HepG2 (cell line): Measurements from ENCODE around the gene WDR54. TPM values are rescaled to one million over a fixed set of nuclear protein-coding genes. Genes with fewer than 3 reads are reported as not detected.

Experiments used
- BORCS8-MEF2B ChIP-seq: sonication (generic); formaldehyde crosslinking; IDR thresholded peaks from 2 replicates; pipeline ENCODE4 v1.8.0; 2022; ENCODE audit warnings: mild to moderate bottlenecking, missing genetic modification reagents
- CAMTA2 ChIP-seq: sonication (generic); formaldehyde crosslinking; IDR thresholded peaks from 2 replicates; pipeline ENCODE4 v1.4.0; 2020; ENCODE audit warnings: mild to moderate bottlenecking, missing genetic modification reagents, borderline replicate concordance
- FOXA3 ChIP-seq: IDR thresholded peaks from 2 replicates; pipeline ENCODE4 v1.6.1; 2016; ENCODE audit warnings: missing genetic modification reagents, missing compliant biosample characterization
- HDAC6 ChIP-seq: fragments of 200-600 bp; sonication (generic); IDR thresholded peaks from 2 replicates; pipeline ENCODE4 v1.7.0; 2017; ENCODE audit warnings: mild to moderate bottlenecking, antibody characterized with exemption, low read length, low read depth
- JUN ChIP-seq: sonication (generic); formaldehyde crosslinking; IDR thresholded peaks from 2 replicates; pipeline ENCODE4 v1.4.0; 2020; ENCODE audit warnings: mild to moderate bottlenecking, missing genetic modification reagents
- KAT2B ChIP-seq: fragments of 150-350 bp; IDR thresholded peaks from 2 replicates; pipeline ENCODE4 v1.6.1; 2014; ENCODE audit warnings: low read depth, low read length, borderline replicate concordance
- KLF13 ChIP-seq: sonication (generic); formaldehyde crosslinking; IDR thresholded peaks from 2 replicates; pipeline ENCODE4 v1.4.0; 2020; ENCODE audit warnings: mild to moderate bottlenecking, missing genetic modification reagents
- RAD21 ChIP-seq: fragments of 450-650 bp; formaldehyde crosslinking; IDR thresholded peaks from 2 replicates; pipeline ENCODE4 v1.5.0; 2020; ENCODE audit warnings: mild to moderate bottlenecking
- RXRA ChIP-seq: sonication (generic); formaldehyde crosslinking; IDR thresholded peaks from 2 replicates; pipeline ENCODE4 v1.5.1; 2020; ENCODE audit warnings: missing genetic modification reagents
- SYNCRIP ChIP-seq: fragments of 200-400 bp; formaldehyde crosslinking; IDR thresholded peaks from 2 replicates; pipeline ENCODE4 v1.6.1; 2018; ENCODE audit warnings: mild to moderate bottlenecking, low read depth, low read length; ENCODE audit not compliant: insufficient read depth
- ZNF10 ChIP-seq: sonication (generic); formaldehyde crosslinking; IDR thresholded peaks from 2 replicates; pipeline ENCODE4 v1.4.0; 2020; ENCODE audit warnings: mild to moderate bottlenecking, low read depth, missing genetic modification reagents, borderline replicate concordance
- ZNF205 ChIP-seq: IDR thresholded peaks from 2 replicates; pipeline ENCODE4 v1.6.1; 2018; ENCODE audit warnings: missing biosample characterization, missing genetic modification reagents
- ZNF225 ChIP-seq: sonication (generic); formaldehyde crosslinking; IDR thresholded peaks from 2 replicates; pipeline ENCODE4 v1.4.0; 2020; ENCODE audit warnings: mild to moderate bottlenecking, missing genetic modification reagents
- ZNF326 ChIP-seq: sonication (generic); formaldehyde crosslinking; IDR thresholded peaks from 2 replicates; pipeline ENCODE4 v1.4.0; 2020; ENCODE audit warnings: missing genetic modification reagents, borderline replicate concordance
- ZNF75D ChIP-seq: sonication (generic); formaldehyde crosslinking; IDR thresholded peaks from 2 replicates; pipeline ENCODE4 v1.8.1; 2023; ENCODE audit warnings: missing genetic modification reagents, mild to moderate bottlenecking, borderline replicate concordance
- ZNF83 ChIP-seq: sonication (generic); formaldehyde crosslinking; IDR thresholded peaks from 2 replicates; pipeline ENCODE4 v1.4.0; 2020; ENCODE audit warnings: missing genetic modification reagents, mild to moderate bottlenecking, borderline replicate concordance
- polyA plus RNA-seq, 8 experiments: library from polyadenylated mRNA; depleted of rRNA in 3 of 8; stranded (reverse) in 7 of 8; unstranded in 1 of 8; fragments of >200 nt; fragmentation: Illumina TruSeq in 4 of 8; extraction: Trizol in 4 of 8; gene quantifications; 2 replicates each; pipeline versions ENCODE4 v1.2.1 to v1.2.3, GENCODE V29; 2011 to 2016; ENCODE audit warnings: low read depth in 4 of 8, missing spikeins in 1 of 8, mixed read lengths in 1 of 8; ENCODE audit not compliant: insufficient read depth in 1 of 8
- total RNA-seq, 5 experiments: library from RNA; depleted of rRNA; stranded (reverse); fragments of >200 nt; fragmentation: Illumina TruSeq; extraction: Trizol; gene quantifications; 2 replicates each; pipeline ENCODE4 v1.2.3, GENCODE V29; 2016; ENCODE audit warnings: low read depth in 1 of 5
- TF ChIP-seq, protein P1 (sequence below): sonication (generic); formaldehyde crosslinking; IDR thresholded peaks from 2 replicates; pipeline ENCODE4 v1.8.0; 2022; ENCODE audit warnings: mild to moderate bottlenecking, missing genetic modification reagents, moderate library complexity
- TF ChIP-seq, protein P2 (sequence below): sonication (generic); formaldehyde crosslinking; IDR thresholded peaks from 2 replicates; pipeline ENCODE4 v1.9.0; 2021; ENCODE audit warnings: missing genetic modification reagents, mild to moderate bottlenecking, borderline replicate concordance
- TF ChIP-seq, protein P3 (sequence below): sonication (generic); formaldehyde crosslinking; IDR thresholded peaks from 2 replicates; pipeline ENCODE4 v1.5.1; 2020; ENCODE audit warnings: missing genetic modification reagents, mild to moderate bottlenecking, borderline replicate concordance
- TF ChIP-seq, protein P4 (sequence below): sonication (generic); formaldehyde crosslinking; IDR thresholded peaks from 2 replicates; pipeline ENCODE4 v1.9.0; 2021; ENCODE audit warnings: missing genetic modification reagents, borderline replicate concordance
- TF ChIP-seq, protein P5 (sequence below): sonication (generic); formaldehyde crosslinking; IDR thresholded peaks from 2 replicates; pipeline ENCODE4 v1.4.0; 2020; ENCODE audit warnings: mild to moderate bottlenecking, missing genetic modification reagents

The WDR54 gene
- total and polyA plus RNA-seq, 2 of the 13 experiments (the other 11 are each of a cell fraction or from before 2014, with no cell fraction given) = 2.0 to 17.3 TPM

DNA sequence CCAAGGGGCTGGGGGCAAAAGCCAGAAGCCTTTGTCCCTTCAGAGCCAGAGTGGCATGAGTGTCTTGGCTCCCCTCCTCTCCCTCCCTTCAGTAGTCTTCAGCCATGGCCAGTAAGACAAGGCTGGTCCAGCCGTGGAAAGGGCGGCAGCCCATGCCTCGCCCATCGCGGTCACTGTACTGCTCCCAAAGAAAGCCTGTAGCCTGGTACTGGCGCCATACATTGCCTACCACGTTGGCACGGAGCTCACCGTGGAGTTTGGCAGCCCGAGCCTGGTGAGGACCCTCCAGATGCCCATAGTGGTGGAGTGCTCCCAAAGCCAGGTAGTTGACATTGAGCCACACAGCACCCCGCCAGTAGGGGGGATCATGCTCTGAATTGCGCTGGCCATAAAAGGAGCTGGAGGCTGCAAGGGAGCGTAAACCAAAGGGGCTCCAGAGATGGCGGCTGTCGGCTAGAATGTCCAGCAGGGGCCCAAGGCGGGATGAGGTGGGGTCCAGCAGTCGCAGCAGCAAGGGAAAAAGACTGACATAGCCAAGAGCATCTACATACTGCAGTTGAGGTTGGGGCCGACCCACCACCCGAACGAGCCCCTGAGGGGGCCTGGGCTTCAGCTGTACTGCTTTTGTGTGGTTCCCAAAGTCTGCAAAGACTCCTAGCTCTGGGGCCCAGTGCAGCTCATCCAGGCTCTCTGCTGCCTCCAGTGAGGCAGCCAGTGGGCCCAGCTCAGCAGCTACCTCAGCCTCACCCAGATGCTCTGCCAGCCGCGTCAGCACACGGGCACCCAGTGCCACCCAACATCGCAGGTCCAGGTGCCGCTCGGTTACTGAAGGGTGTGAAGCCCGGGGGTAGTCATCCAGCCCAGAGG, 39.9 kb downstream of the WDR54 start (continued):
- TF ChIP-seq, protein P1, sequence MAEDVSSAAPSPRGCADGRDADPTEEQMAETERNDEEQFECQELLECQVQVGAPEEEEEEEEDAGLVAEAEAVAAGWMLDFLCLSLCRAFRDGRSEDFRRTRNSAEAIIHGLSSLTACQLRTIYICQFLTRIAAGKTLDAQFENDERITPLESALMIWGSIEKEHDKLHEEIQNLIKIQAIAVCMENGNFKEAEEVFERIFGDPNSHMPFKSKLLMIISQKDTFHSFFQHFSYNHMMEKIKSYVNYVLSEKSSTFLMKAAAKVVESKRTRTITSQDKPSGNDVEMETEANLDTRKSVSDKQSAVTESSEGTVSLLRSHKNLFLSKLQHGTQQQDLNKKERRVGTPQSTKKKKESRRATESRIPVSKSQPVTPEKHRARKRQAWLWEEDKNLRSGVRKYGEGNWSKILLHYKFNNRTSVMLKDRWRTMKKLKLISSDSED (CRISPR knock-in tag) = 0 out of 2 replicates have a peak, but pooled peaks have one; percentile 39
- TF ChIP-seq, protein P2, sequence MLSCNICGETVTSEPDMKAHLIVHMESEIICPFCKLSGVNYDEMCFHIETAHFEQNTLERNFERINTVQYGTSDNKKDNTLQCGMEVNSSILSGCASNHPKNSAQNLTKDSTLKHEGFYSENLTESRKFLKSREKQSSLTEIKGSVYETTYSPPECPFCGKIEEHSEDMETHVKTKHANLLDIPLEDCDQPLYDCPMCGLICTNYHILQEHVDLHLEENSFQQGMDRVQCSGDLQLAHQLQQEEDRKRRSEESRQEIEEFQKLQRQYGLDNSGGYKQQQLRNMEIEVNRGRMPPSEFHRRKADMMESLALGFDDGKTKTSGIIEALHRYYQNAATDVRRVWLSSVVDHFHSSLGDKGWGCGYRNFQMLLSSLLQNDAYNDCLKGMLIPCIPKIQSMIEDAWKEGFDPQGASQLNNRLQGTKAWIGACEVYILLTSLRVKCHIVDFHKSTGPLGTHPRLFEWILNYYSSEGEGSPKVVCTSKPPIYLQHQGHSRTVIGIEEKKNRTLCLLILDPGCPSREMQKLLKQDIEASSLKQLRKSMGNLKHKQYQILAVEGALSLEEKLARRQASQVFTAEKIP = no peak
- TF ChIP-seq JUN (CRISPR knock-in tag) (no peak), ZNF225 (CRISPR knock-in tag) (no peak), KAT2B (no peak), KLF13 (no peak), HDAC6 (no peak), BORCS8-MEF2B (CRISPR knock-in tag) (no peak), ZNF326 (CRISPR knock-in tag) (peak; percentile 83), CAMTA2 (CRISPR knock-in tag) (0 out of 2 replicates have a peak, but pooled peaks have one; percentile 58), RAD21 (CRISPR knock-in tag) (peak; percentile 55), ZNF10 (no peak), ZNF83 (CRISPR knock-in tag) (0 out of 2 replicates have a peak, but pooled peaks have one; percentile 41), SYNCRIP (no peak), RXRA (CRISPR knock-in tag) (no peak), ZNF205 (CRISPR knock-in tag) (no peak), FOXA3 (no peak), ZNF75D (no peak)
- TF ChIP-seq, protein P3, sequence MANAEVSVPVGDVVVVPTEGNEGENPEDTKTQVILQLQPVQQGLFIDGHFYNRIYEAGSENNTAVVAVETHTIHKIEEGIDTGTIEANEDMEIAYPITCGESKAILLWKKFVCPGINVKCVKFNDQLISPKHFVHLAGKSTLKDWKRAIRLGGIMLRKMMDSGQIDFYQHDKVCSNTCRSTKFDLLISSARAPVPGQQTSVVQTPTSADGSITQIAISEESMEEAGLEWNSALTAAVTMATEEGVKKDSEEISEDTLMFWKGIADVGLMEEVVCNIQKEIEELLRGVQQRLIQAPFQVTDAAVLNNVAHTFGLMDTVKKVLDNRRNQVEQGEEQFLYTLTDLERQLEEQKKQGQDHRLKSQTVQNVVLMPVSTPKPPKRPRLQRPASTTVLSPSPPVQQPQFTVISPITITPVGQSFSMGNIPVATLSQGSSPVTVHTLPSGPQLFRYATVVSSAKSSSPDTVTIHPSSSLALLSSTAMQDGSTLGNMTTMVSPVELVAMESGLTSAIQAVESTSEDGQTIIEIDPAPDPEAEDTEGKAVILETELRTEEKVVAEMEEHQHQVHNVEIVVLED (CRISPR knock-in tag) = 0 out of 2 replicates have a peak, but pooled peaks have one; percentile 39
- TF ChIP-seq, protein P4, sequence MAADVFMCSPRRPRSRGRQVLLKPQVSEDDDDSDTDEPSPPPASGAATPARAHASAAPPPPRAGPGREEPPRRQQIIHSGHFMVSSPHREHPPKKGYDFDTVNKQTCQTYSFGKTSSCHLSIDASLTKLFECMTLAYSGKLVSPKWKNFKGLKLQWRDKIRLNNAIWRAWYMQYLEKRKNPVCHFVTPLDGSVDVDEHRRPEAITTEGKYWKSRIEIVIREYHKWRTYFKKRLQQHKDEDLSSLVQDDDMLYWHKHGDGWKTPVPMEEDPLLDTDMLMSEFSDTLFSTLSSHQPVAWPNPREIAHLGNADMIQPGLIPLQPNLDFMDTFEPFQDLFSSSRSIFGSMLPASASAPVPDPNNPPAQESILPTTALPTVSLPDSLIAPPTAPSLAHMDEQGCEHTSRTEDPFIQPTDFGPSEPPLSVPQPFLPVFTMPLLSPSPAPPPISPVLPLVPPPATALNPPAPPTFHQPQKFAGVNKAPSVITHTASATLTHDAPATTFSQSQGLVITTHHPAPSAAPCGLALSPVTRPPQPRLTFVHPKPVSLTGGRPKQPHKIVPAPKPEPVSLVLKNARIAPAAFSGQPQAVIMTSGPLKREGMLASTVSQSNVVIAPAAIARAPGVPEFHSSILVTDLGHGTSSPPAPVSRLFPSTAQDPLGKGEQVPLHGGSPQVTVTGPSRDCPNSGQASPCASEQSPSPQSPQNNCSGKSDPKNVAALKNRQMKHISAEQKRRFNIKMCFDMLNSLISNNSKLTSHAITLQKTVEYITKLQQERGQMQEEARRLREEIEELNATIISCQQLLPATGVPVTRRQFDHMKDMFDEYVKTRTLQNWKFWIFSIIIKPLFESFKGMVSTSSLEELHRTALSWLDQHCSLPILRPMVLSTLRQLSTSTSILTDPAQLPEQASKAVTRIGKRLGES = no peak
- TF ChIP-seq, protein P5, sequence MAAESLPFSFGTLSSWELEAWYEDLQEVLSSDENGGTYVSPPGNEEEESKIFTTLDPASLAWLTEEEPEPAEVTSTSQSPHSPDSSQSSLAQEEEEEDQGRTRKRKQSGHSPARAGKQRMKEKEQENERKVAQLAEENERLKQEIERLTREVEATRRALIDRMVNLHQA (CRISPR knock-in tag) = no peak
